Adrenal gland (tissue), 12 donors: ENCODE results near the gene BLCAP. TPM values are rescaled to one million over a fixed set of nuclear protein-coding genes. Genes with fewer than 3 reads are reported as not detected.
A peak's percentile ranks its signal among the peaks of the same experiment; 100 is the strongest.

Experiments
- DNase-seq, 7 donors: peaks; one replicate each; pipeline ENCODE4 v3.0.0-alpha.2; 2019 to 2020
- H3K27ac ChIP-seq, 5 donors: fragments of 200-600 bp; sonication (generic) in 4 of 5; 1 replicate in 3 of 5; 2 replicates in 2 of 5; pipeline versions ENCODE4 v1.5.1 to v1.8.0; 2016 to 2020; ENCODE audit warnings: mild to moderate bottlenecking in 1 of 5
- H3K27me3 ChIP-seq: fragments of 200-600 bp; 2 replicates; pipeline ENCODE4 v1.8.0; 2021
- H3K36me3 ChIP-seq, 2 donors: fragments of 200-600 bp; replicated peaks in 1 of 2; 1 replicate in 1 of 2; 2 replicates in 1 of 2; pipeline versions ENCODE4 v1.5.1 to v1.8.0; 2018 to 2022
- H3K4me1 ChIP-seq, 2 donors: fragments of 200-600 bp; replicated peaks in 1 of 2; 1 replicate in 1 of 2; 2 replicates in 1 of 2; pipeline versions ENCODE4 v1.5.1 to v1.8.0; 2018 to 2021
- H3K4me3 ChIP-seq, 4 donors: fragments of 200-600 bp; sonication (generic) in 3 of 4; one replicate each; pipeline ENCODE4 v1.5.1; 2016 to 2018
- H3K9me3 ChIP-seq, 3 donors: fragments of 200-600 bp; sonication (generic) in 1 of 3; replicated peaks in 1 of 3; 1 replicate in 2 of 3; 2 replicates in 1 of 3; pipeline versions ENCODE4 v1.5.1 to v1.8.0; 2016 to 2021
- CTCF ChIP-seq, 6 experiments: fragments of 450-650 bp in 4 of 6; fragments of 200-600 bp in 2 of 6; sonication (generic) in 1 of 6; IDR thresholded peaks; 1 replicate in 5 of 6; 2 replicates in 1 of 6; pipeline versions ENCODE4 v1.5.1 to v1.8.0; 2016 to 2021; ENCODE audit warnings: antibody characterized with exemption in 6 of 6, mild to moderate bottlenecking in 2 of 6, moderate library complexity in 1 of 6
- POLR2A ChIP-seq, 2 donors: fragments of 450-650 bp; IDR thresholded peaks; one replicate each; pipeline ENCODE4 v1.6.1; 2017; ENCODE audit warnings: antibody characterized with exemption in 2 of 2, mild to moderate bottlenecking in 2 of 2, moderate library complexity in 1 of 2
- WGBS, 4 donors: extraction: QIAGEN DNeasy Blood & Tissue Kit in 2 of 4; methylation state at CpG; one replicate each; pipeline versions ENCODE4 v1.1.5 to v1.1.7; 2013 to 2017; 5-methylcytosine and 5-hydroxymethylcytosine counted together
- intact Hi-C, 2 donors: fragments of 100-400 bp; cut with DNase I; formaldehyde crosslinking; loops; one replicate each; pipeline versions ENCODE4 v1.14.1 to v1.15.0; 2022 to 2023
- polyA plus RNA-seq, 3 donors: library from polyadenylated mRNA; stranded (reverse); fragments of 200-250 nt in 2 of 3; fragments of 350-450 nt in 1 of 3; fragmentation: Illumina TruSeq in 1 of 3; extraction: RNeasy Lipid Tissue Mini Kit (QIAGEN cat#74804) in 1 of 3; gene quantifications; one replicate each; pipeline ENCODE4 v1.2.3, GENCODE V29; 2013 to 2014
- total RNA-seq, 9 donors: library from RNA; depleted of rRNA in 4 of 9; stranded (reverse); fragments of >200 nt in 4 of 9; fragments of 120-200 nt in 1 of 9; fragmentation: NEBNext Ultra II Directional in 1 of 9; extraction: Animal tissue kit (Norgen Biotek cat#: 25700) in 1 of 9; gene quantifications; one replicate each; pipeline versions ENCODE4 v1.1.0 to v1.2.4, GENCODE V29; 2013 to 2023
- donor health status: healthy with polysubstance abuse.
- donor health status: Bipolar disorder and iron deficiency.
- donor health status: DM: yes; HTN: yes; CAD: no.
- donor health status: DM: no; HTN: no; CAD: no.
- donor health status: DM: no; HTN: no; CAD: no.
- donor health status: DM: yes; HTN: yes; CAD: no.

The BLCAP gene
- total and polyA plus RNA-seq, 12 donors = 50.2 to 105 (median 68.4) TPM

DNA sequence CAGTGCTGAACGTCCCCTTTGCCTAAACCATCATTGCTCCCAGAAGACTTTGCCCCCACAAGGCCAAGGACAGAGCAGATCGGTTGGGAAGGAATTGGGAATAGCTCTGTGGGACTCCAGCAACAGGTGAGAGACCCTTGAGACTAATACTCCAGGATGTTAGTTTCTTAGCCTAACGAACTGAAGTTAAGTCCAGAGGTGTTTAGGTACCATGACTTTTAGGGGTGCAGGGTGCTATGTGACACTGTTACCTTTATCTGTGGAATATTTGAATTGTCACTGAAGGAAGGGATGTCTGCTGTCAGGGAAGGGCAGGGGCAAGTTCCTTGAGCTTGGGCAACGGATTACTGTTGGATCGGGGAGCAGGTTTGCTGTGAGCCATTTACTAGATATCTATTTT lies 1.9 kb downstream of the BLCAP start:
- TF ChIP-seq POLR2A (IDR thresholded peaks at IDR 0.05) (no peak), CTCF (IDR thresholded peaks at IDR 0.05) (no peak)
- H3K4me3 ChIP-seq = peak overlapping the region in 1 of 4 donors; percentile 96
- 44 to 59% (median 53%) methylated on average over 5 of the region's 5 CpGs for WGBS, 4 donors
- H3K9me3 ChIP-seq = no peaks in the 10 kb centered on the region
- H3K27ac ChIP-seq = peak overlapping the region in 2 of 5 donors; percentile 79 to 96
- H3K4me1 ChIP-seq = peaks cover 10 to 36% of the 10 kb centered on the region in 2 donors
- peak in 2 of 7 donors; percentile 7 to 43 for DNase-seq
- no peaks in the 10 kb centered on the region for H3K36me3 ChIP-seq
- intact Hi-C loops = loop anchor here (2.0 to 10.0 kb wide), 3 partner anchors 121 to 135 kb away; no protein-coding TSS in a partner anchor
- no peaks in the 10 kb centered on the region for H3K27me3 ChIP-seq

GRCh38 chr20:37524859-37525708 lies 2.6 kb downstream of the BLCAP start:
- Histone ChIP-seq H3K36me3 (no peaks in the 10 kb centered on the region), H3K4me1 (peaks cover 10 to 37% of the 10 kb centered on the region in 2 donors), H3K4me3 (no peak overlapping the region), H3K9me3 (no peaks in the 10 kb centered on the region), H3K27ac (peak overlapping the region in 2 of 5 donors; percentile 6 to 13), H3K27me3 (no peaks in the 10 kb centered on the region)
- DNase-seq = peak in 2 of 7 donors; percentile 18 to 46
- intact Hi-C loops = loop anchor here (5.0 to 10.0 kb wide), 2 partner anchors 120 to 123 kb away; no protein-coding TSS in a partner anchor
- WGBS, 4 donors = 36 to 64% (median 53%) methylated on average over 4 to 6 of the region's 6 CpGs
- no peak for TF ChIP-seq CTCF (IDR thresholded peaks at IDR 0.05)
- no peak for TF ChIP-seq POLR2A (IDR thresholded peaks at IDR 0.05)

- TF ChIP-seq POLR2A (IDR thresholded peaks at IDR 0.05) (no peak), CTCF (IDR thresholded peaks at IDR 0.05) (no peak)
- Histone ChIP-seq H3K9me3 (no peaks in the 10 kb centered on the region), H3K27ac (peak overlapping the region in 1 of 5 donors; percentile 13), H3K36me3 (no peaks in the 10 kb centered on the region), H3K4me3 (no peak overlapping the region), H3K27me3 (no peaks in the 10 kb centered on the region), H3K4me1 (peaks cover 10 to 47% of the 10 kb centered on the region in 2 donors)
- 51 to 61% (median 60%) methylated on average over 8 to 10 of the region's 10 CpGs for WGBS, 4 donors
- intact Hi-C loops = loop anchor here in 1 of 2 donors (10.0 kb wide), 1 partner anchor 119 kb away; no protein-coding TSS in a partner anchor
- peak in 4 of 7 donors; percentile 31 to 53 (median 37) for DNase-seq
These were observed 3.6 kb downstream of the BLCAP start for GRCh38 chr20:37523911-37524700.

DNA sequence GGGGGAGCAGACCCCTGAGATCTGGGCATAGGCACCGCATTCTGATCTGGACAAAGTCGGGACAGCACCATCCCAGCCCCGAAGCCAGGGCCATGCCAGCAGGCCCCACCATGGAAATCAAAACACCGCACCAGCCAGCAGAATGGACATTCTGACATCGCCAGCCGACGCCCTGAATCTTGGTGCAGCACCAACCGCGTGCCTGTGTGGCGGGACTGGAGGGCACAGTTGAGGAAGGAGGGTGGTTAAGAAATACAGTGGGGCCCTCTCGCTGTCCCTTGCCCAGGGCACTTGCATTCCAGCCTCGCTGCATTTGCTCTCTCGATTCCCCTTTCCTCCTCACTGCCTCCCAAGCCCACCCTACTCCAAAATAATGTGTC lies 4.7 kb downstream of the BLCAP start:
- Histone ChIP-seq H3K4me3 (no peak overlapping the region), H3K36me3 (peaks cover 0 to 10% of the 10 kb centered on the region in 2 donors), H3K27me3 (no peaks in the 10 kb centered on the region), H3K4me1 (peaks cover 10 to 41% of the 10 kb centered on the region in 2 donors), H3K9me3 (no peaks in the 10 kb centered on the region), H3K27ac (no peak overlapping the region)
- peak in 2 of 7 donors; percentile 13 to 48 for DNase-seq
- WGBS, 4 donors = 91 to 100% (median 93%) methylated on average over 3 to 13 of the region's 13 CpGs
- TF ChIP-seq CTCF (IDR thresholded peaks at IDR 0.05) (no peak), POLR2A (IDR thresholded peaks at IDR 0.05) (no peak)
- intact Hi-C loops = loop anchor here in 1 of 2 donors (10.0 kb wide), 1 partner anchor 118 kb away; no protein-coding TSS in a partner anchor
